NCI-H2227 treated with DMSO at 0.1 percent for 48 hours (cell line): ENCODE measurements around the gene GNG3.
"Not testable (repeated sequence)": the region's sequence is repeated elsewhere in the genome, so short reads cannot be mapped to it uniquely, and the experiment has no call there.

Source experiments
- DNase-seq: peaks from one replicate; lab custom pipeline; 2025; lab: John Stamatoyannopoulos, UW

Gene GNG3

DNA sequence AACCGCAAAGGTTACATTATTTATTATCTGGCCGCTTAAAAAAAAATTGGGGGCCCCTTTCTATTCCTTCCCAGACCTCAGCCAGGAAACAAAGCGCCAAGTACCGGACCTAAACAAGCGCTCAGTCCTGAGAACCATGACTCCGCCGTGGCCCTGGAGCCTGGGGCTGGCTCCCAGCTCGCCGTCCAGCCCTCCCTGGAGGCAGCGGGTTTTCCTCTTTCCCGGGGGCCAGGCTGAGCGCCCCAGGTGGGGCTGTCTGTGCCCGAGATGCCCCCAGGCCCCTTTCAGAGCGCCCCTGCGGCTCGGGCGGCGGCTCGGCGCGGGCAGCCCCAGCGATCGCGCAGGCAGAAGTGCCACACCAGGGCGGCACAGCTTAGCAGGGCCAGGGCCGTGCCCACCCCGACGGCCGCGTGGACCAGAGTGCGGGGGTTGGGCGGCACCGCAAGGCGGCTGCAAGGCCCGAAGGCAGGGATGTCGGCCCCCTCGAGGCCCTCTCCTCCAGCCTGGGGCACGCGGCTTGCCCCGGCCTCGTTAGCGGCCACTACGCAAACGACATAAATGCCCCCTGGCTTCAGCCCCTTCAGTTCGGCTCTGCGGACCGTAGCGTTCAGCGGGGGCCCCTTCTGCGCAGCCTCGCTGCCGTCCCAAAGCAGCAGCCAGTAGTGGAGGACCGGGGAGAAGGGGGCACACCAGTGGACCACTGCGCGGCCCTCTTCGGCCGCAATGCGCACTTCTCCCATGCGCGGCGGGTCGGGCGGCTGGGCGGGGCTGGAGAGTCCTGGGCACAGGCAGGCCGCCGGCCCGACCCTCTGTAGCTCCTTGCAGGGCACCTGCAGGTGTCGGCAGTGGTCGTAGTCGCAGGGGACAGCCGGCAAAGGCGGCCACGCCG lies 19.7 kb upstream of the GNG3 start:
- no peak for DNase-seq

- DNase-seq, result no peak
Observed at GRCh38 chr11:62688491-62688890, 19.0 kb upstream of the GNG3 start.

GRCh38 chr11:62689421-62690183 lies 17.9 kb upstream of the GNG3 start, which contains the start of gene LRRN4CL:
Gene LRRN4CL (minus strand): TSS chr11:62689530. CDS start chr11:62688508, 1,022 bp downstream.
- DNase-seq, result no peak

GRCh38 chr11:62693624-62694023 lies 13.9 kb upstream of the GNG3 start:
- not testable (repeated sequence) for DNase-seq

DNA sequence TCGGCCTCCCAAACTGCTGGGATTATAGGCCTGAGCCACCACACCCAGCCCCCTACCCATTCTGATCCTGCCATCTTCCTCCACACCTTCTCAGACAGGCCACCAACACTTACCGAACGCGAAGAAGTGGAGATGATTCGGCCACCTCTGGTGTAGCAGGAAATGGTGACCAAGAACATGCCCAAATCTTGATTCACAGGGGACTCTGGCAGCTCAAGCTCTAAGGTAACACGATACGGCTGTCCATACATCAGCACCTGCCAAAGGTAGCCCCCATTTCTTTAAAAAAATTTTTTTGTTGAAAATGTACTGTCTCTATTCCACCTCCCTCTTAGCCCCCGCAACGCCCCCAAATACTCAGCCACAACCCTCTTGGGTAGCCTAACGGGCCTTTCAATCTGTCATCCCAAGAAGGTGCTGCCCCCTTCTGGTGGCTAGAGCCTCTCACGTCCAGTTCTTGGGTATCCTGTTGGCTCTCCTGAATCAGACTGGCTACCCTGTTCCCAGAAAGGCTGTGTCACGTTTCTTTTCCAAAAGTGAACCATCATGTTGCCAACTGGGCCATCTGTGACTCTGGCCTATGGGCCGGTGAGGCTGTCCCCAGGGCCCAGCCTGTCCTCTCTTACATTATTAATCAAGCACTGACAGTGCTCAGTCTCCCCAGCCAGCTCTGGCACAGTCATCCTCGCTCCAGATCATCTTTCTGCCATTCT lies 12.9 kb upstream of the GNG3 start:
- DNase-seq, result peak; percentile 30

GRCh38 chr11:62702246-62702645 lies 5.2 kb upstream of the GNG3 start:
- no peak for DNase-seq

DNA sequence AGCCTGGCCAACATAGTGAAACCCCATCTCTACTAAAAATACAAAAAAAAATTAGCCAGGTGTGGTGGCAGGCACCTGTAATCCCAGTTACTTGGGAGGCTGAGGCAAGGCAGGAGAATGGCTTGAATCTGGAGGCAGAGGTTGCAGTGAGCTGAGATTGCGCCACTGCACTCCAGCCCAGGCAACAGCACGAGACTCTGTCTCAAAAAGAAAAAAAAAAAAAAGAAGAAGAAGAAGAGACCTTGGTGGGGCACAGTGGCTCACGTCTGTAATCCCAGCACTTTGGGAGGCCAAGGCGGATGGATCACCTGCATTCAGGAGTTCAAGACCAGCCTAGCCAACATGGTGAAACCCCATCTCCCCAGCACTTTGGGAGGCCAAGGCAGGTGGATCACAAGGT lies 3.6 kb upstream of the GNG3 start:
- DNase-seq, result not testable (repeated sequence)

DNA sequence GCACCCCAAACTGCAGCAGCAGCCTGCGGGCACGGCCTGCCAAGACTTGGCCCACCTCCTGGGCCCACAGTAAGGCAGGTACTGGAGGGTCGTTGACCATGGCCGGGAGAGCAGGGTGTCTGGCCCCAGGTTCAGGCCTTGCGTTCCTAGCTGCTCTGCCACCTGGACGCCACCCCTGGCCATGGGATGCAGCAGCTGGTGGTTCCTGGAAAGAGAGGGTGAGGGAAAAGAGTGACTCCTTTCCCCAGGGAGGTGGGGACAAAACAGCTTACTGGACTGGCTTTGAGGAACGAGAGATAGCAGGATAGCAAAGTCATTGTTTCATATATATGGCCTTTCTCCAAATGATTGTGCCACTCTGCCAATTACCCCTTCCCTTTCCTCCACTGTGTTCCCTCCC lies 2.1 kb upstream of the GNG3 start:
- no peak for DNase-seq

DNA sequence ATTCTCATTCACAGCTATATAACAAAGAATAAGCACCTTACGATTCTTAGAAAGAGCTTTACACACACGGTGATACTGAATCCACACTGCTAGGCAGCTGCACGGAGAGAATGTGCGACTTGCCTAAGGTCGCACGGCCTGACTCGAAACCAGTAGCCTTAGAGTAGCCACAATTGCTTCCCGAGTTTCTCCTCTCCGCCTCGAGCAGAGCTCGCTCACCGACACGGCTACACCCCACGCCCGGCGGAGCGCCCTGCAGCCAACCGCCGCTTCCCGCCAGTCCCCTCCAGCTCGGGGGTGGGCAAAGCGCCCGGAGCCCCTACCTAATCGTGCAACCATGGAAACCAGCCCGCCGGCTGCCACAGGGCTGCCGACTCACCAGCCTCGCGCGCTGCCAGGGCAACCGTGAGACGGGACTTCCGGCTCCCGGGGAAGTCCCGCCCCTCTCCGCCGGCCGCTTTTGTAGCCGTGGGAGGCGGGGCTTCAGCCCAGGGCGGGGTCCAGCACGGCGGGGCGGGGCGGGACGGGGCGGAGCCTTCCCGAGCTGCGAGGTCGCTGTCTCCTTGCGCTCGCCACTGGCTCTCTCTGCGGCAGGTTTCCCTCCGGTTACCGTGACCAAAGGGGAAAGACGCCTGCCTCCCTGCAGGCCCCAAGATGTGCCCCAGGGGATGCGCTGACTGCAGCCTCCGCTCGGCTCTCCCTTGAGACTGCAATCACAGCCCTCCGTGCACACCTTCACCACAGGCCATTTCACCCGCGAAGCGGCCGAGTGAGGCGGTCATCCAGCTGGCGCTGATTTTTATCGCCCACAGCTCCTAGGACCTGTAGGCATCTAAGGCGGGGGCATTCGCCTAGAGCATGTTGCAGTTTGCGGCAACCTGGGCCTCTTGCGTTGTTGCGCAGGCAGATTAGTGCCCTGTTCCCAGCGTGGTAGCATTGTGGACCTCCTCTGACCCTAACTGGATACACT lies 1.3 kb upstream of the GNG3 start:
- peak; percentile 95 for DNase-seq

GRCh38 chr11:62706850-62707247 lies 627 bp upstream of the GNG3 start:
- DNase-seq, result no peak

GRCh38 chr11:62708392-62708791 lies 916 bp downstream of the GNG3 start:
- no peak for DNase-seq

- peak; percentile 57 for DNase-seq
Observed at GRCh38 chr11:62708793-62709192, 1.3 kb downstream of the GNG3 start.

DNA sequence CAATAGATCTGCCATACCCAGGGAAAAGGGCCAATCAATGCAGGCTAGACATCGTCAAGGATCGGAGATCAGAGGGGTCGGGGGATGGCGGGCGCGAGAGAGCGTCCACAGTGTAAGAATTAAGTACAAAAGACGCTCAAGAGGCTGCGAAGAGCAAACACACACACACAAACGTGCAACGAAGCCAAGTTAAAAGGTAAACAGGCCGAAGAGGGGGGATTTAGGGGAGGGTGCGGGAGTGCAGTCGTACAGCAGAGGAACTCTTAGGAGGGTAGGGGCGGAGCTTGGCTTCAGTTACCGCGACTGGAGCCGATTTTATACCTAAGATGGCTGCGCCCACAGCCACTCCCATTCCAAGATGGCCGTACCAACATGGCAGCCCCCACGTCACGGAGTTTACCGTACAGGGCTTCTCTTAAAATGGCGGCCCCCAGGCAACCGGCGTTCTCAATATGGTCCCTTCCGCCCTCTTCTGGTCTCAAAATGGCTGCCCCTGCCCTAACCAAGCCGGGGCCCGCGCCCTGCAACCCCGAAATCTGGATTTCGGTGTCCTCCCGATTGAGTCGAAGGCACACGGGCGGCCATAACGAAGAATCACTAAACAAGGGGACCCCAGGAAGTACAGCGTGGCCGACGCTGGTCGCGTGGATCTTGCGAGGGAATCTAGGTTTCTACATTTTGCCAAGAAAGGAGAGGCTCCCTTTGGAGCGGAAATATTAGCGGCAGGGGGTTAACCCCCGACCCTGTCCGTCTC lies 1.9 kb downstream of the GNG3 start:
- DNase-seq, result peak; percentile 98

DNA sequence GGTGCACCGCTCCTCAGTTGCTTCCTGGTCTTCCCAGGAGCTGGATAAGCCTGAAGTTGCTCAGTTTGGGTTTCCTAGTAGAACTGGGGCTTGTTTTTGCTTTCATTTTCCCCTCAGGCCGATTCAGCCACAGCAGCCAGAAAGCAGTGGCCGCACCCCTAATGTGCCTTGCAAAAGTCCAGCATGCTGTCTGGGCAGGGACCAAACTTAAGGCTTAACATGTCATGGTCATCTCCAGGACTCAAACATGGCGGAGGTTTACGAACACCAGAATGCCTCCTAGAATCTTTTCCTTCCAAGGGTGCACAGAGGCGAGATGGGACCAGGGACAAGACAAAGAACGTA lies 2.5 kb downstream of the GNG3 start:
- DNase-seq, result no peak

DNA sequence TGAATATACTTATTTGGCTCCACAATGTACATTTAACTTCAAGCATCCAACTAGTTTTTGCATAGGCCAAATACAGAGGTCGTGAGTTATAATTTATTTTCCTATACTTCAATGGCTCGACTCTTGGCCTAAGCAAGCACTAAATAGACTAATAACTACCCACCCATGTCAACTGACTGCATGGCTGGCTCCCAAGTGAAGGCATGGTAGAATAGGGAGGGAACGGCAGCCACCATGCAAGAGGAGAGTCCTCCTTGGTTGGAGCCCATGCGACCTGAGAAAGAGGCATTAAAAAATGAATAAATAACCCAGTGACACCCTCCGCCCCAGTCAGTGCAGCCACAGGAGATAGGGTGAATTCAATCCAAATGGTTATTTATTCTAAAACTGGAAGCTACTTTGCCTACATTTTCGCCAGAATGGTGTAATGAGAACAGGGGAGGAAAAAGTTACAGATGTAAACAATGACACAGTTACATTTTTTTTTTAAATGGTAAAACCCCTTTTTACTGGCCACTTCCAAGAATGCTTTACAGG lies 4.9 kb downstream of the GNG3 start:
- DNase-seq, result no peak

DNA sequence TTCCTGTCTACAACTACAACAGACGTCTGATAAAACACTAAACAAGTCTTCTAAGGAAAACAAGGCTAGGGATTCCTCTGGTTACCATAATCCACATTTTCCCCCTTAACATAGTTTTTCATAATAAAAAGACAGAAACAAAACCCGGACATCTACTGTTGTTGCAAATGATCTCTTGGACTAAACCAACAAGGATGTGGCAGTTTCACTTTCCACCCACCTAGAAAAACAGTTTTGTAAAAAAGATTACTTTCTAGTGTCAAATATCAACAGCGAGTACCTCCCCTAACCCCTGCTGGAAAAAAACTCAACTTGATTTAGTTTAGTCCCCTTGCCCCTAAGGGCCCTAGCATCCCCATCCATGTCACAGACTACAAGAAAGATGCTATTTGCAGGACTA lies 5.4 kb downstream of the GNG3 start:
- DNase-seq, result no peak

DNA sequence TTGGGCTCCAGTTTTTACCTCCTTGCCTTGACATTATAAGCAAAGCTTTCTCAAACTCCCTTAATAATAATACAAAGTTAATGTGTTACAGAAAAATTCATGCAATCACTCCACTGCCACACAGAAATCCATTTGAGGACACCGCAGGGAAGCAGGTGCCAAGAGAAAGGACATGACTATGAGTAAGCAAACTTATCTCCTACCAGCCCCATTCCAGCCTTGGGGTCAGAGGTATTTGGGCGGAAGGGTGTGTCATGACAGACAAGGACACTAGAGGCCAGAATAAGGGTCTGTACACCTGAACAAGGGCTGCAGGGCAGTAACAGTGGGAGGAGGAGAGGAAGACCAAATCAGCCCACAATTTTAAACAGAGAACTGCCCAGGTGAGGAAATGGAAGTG lies 5.9 kb downstream of the GNG3 start:
- no peak for DNase-seq

GRCh38 chr11:62715150-62716130 lies 8.0 kb downstream of the GNG3 start:
- DNase-seq, result no peak

- no peak for DNase-seq
Observed at GRCh38 chr11:62716206-62716605, 8.7 kb downstream of the GNG3 start.
